SU-DHL-6 (cell line): ENCODE results near the gene ALPK3.

ENCODE experiments used
- CTCF ChIP-seq: fragments of 200-600 bp; sonication (generic); IDR thresholded peaks from one replicate; pipeline ENCODE4 v1.5.1; 2017; ENCODE audit warnings: antibody characterized with exemption, mild to moderate bottlenecking, low read length, moderate library complexity; ENCODE audit not compliant: insufficient read depth, poor library complexity, severe bottlenecking
- EZH2phosphoT487 ChIP-seq: fragments of 200-600 bp; sonication (generic), shearing (Covaris generic); conservative IDR thresholded peaks from 2 replicates; pipeline ENCODE4 v1.6.1; 2018; ENCODE audit warnings: mild to moderate bottlenecking, antibody characterized with exemption, low read length, moderate library complexity, mixed read lengths

DNA sequence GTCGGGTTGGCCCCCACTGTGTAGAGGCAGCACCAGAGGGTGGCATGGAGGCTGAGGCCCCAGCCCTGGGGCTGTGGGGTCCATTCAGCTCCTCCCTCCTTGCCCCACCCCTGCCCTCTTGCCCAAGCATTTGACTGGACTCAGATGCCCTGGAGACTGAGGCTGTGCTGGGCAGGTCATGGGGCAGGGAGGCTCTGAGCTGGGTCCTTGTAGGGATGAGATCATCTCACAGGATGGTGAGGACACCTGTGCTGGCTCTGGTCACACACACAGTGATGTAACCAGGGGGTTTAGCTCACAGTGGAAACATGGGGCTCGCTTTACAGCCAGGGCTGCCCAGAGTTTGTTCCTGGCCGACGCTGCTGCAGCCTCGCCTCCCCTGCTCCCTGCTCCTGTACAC, 17.8 kb downstream of the ALPK3 start:
- no peak for TF ChIP-seq CTCF
- TF ChIP-seq EZH2phosphoT487 = no peak
